Endothelial cell of umbilical vein (primary cell): Measurements from ENCODE around the gene DIO3.

Experiments used
- EZH2 ChIP-seq: IDR thresholded peaks from 2 replicates; pipeline ENCODE4 v1.6.1; 2012; ENCODE audit warnings: borderline replicate concordance, low read depth, mild to moderate bottlenecking, moderate library complexity, low read length, inconsistent platforms; ENCODE audit not compliant: severe bottlenecking
- FOS ChIP-seq: IDR thresholded peaks from 2 replicates; pipeline ENCODE4 v1.6.1; 2011; ENCODE audit warnings: mild to moderate bottlenecking, low read length, moderate library complexity, borderline replicate concordance; ENCODE audit not compliant: insufficient read depth
- JUN ChIP-seq: IDR thresholded peaks from 2 replicates; pipeline ENCODE4 v1.6.1; 2011; ENCODE audit warnings: borderline replicate concordance, low read depth; ENCODE audit not compliant: insufficient read length, insufficient read depth
- MYC ChIP-seq: IDR thresholded peaks from one replicate; pipeline ENCODE4 v1.6.1; 2011; ENCODE audit warnings: mild to moderate bottlenecking, low read depth, low read length
- POLR2A ChIP-seq: IDR thresholded peaks from 2 replicates; pipeline ENCODE4 v1.6.1; 2012; ENCODE audit warnings: low read depth, mild to moderate bottlenecking, control low read depth, low read length
- POLR2AphosphoS5 ChIP-seq: IDR thresholded peaks from 2 replicates; pipeline ENCODE4 v1.6.1; 2012; ENCODE audit warnings: low read depth, mild to moderate bottlenecking, control low read depth, low read length, moderate library complexity; ENCODE audit not compliant: insufficient read depth
- TF ChIP-seq, protein P1 (sequence below), 2 donors: IDR thresholded peaks; 1 replicate in 1 of 2; 2 replicates in 1 of 2; pipeline ENCODE4 v1.5.1; 2011; ENCODE audit warnings: low read length in 2 of 2, mild to moderate bottlenecking in 2 of 2, moderate library complexity in 2 of 2, control low read depth in 1 of 2, inconsistent platforms in 1 of 2, low read depth in 1 of 2; ENCODE audit not compliant: insufficient read depth in 1 of 2; ENCODE audit errors: extremely low read depth in 1 of 2
- TF ChIP-seq, protein P2 (sequence below): IDR thresholded peaks from 2 replicates; pipeline ENCODE4 v1.6.1; 2011; ENCODE audit not compliant: insufficient read depth, insufficient read length

DNA sequence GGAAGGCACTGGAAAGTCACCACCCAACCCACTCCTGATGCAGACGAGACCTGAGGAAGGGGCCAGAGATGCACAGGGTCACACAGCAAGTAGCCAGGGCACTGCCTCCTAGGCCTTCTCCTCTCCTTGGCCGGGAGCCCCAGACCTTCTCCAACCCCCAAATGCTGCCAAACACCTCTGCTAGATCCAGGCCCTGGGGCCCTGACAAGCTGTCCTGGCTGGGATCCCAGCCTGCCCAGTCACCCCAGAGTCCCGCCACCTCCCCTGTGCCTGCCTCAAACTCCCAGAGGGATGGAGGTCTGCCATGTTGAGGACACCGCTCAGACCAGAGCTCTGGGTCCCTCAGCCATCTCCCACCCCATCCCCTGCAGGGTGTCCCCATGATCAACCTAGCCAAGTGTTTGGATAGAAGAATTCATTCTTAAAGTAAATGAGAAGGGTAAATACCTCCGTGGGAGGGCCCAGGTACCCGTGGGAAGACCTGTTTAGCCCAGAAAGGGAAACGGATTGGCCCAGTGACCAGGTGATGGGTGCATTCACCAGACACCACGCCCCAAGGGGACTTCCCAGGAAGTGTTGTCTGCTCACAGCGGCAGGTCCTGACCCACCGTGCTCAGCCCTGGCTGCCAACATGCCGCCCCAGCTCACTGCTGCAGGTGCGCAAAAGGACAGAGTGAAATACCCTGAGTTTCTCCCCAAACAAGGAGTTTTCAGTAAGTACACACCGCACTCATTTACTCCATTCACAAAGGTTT, 4.6 kb upstream of the DIO3 start:
- TF ChIP-seq, protein P1, sequence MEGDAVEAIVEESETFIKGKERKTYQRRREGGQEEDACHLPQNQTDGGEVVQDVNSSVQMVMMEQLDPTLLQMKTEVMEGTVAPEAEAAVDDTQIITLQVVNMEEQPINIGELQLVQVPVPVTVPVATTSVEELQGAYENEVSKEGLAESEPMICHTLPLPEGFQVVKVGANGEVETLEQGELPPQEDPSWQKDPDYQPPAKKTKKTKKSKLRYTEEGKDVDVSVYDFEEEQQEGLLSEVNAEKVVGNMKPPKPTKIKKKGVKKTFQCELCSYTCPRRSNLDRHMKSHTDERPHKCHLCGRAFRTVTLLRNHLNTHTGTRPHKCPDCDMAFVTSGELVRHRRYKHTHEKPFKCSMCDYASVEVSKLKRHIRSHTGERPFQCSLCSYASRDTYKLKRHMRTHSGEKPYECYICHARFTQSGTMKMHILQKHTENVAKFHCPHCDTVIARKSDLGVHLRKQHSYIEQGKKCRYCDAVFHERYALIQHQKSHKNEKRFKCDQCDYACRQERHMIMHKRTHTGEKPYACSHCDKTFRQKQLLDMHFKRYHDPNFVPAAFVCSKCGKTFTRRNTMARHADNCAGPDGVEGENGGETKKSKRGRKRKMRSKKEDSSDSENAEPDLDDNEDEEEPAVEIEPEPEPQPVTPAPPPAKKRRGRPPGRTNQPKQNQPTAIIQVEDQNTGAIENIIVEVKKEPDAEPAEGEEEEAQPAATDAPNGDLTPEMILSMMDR (IDR thresholded peaks at IDR 0.05; ENCODE audit: extremely low read depth in 1 of 2, insufficient read depth in 1 of 2, low read depth in 1 of 2, low read length in 2 of 2), result no peak
- TF ChIP-seq POLR2A, result no peak
- no peak for TF ChIP-seq FOS
- no peak for TF ChIP-seq MYC
- TF ChIP-seq POLR2AphosphoS5, result no peak
- TF ChIP-seq EZH2, result no peak
- no peak for TF ChIP-seq JUN
- TF ChIP-seq, protein P2, sequence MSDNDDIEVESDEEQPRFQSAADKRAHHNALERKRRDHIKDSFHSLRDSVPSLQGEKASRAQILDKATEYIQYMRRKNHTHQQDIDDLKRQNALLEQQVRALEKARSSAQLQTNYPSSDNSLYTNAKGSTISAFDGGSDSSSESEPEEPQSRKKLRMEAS, result no peak
